DMS 273 (cell line): ENCODE data around the gene MS4A2.
"Not testable (repeated sequence)": the region's sequence is repeated elsewhere in the genome, so short reads cannot be mapped to it uniquely, and the experiment has no call there.

ENCODE experiments used
- DNase-seq: peaks from one replicate; lab custom pipeline; 2025; ENCODE audit not compliant: unreplicated experiment; lab: John Stamatoyannopoulos, UW

Gene MS4A2

DNA sequence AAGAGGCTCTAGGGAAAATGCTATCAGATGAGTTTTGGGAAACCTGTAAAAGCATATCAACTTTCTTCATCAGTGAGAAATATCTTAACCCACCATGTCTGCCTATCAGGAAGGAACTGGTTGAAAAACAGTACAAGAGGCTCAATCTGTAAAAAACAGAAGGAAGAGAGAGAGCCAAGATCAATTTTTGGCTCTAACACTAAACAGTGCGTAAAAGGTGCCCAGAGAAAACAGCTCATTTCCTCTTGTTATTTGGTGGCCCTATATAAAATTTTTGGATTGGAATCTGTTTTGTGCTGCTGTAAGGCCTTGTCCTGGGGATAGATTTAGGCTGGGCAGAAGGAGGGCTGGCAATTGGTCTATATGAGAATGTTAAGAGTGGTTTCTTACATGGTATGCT is 12.1 kb downstream of the MS4A2 start:
- DNase-seq, result no peak

- DNase-seq, result not testable (repeated sequence)
These were observed 12.9 kb downstream of the MS4A2 start for GRCh38 chr11:60101368-60101767.

- not testable (repeated sequence) for DNase-seq
These were observed 16.1 kb downstream of the MS4A2 start for GRCh38 chr11:60104471-60105115.

DNA sequence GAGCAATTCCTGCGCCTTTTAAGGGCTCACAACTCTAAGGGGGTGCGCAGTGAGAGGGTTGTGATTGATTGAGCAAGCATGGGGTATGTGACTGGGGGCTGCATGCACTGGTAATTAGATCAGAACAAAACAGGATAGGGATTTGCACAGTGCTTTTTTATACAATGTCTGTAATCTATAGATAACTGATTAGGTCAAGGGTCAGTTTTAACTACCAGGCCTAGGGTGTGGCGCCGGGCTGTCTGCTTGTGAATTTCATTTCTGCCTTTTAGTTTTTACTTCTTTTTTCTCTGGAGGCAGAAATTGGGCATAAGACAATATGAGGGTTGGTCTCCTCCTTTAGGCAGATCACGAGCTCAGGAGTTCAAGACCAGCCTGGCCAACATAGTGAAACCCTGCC is 20.2 kb downstream of the MS4A2 start:
- not testable (repeated sequence) for DNase-seq

DNA sequence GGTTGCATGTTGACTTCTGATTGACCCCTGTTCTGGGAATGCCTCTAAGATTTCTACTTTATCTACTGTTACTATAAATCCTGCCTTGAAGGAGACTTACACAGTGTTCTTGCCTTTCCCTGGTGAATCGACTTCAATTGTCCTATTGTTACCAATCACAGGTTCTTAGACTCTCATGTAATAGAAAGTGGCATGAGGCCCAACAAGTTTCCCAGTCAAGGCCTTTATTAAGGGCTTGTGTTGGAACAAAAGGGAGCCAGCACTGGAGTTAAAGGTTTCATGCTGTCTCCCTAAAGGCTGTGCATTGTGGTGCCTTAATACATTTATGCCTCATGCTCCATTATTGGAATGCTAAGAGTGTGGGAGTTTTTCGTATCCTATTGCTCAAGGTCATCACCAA is 23.3 kb downstream of the MS4A2 start:
- no peak for DNase-seq

- DNase-seq, result no peak
These were observed 28.7 kb downstream of the MS4A2 start for GRCh38 chr11:60116996-60117790.

DNA sequence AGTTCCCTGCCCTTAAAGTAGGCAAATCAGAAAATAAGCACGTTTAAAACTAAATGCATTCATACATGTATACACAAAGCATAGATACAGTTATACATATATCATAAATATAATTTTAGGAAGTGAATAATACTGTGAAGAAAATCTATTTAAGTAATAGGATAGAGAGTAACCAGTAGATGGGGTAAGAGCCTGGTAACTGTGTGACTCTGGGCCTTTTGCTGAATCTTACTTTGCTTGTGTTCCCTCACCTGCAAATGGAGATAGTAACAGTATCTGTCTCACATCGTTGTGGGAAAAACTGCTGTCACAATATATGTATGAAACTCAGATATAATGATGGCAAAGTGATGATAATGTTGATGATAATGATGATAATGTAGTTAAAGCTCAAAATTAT is 29.9 kb downstream of the MS4A2 start:
- DNase-seq, result no peak

- no peak for DNase-seq
These were observed 31.2 kb downstream of the MS4A2 start for GRCh38 chr11:60119710-60120109.

GRCh38 chr11:60121264-60121663 is 32.8 kb downstream of the MS4A2 start:
- no peak for DNase-seq

DNA sequence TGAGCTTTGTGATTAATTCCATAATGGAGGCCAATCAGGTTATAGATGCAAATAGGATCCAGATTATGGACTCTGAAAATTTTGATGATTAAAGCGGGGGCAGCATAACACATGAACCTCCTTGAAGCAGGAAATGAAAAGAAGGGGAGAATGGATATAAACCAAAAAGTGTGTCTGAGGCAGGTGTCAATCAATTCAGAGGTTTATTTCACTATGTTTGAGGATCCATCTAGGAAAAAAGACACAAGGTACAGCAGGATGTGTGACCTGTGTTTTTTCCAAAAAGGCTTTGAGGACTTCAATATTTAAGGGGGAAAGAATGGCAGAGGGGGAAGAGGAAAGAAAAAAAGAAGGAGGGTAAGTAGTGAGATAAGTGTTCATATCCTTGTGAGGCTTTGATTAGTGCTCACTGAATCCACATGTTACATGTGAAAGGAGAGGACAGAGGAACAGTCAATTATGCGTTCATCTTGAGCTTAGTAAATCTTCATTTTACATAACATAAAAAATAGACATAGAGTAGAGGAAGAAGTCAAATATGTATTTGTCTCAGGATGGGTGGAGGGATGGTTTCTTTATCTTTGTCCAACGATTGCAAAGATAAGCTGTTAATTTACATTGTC is 34.1 kb downstream of the MS4A2 start:
- DNase-seq, result no peak

GRCh38 chr11:60124802-60125432 is 36.5 kb downstream of the MS4A2 start:
- no peak for DNase-seq

- peak; percentile 0 for DNase-seq
These were observed 37.6 kb downstream of the MS4A2 start for GRCh38 chr11:60125956-60126585.

DNA sequence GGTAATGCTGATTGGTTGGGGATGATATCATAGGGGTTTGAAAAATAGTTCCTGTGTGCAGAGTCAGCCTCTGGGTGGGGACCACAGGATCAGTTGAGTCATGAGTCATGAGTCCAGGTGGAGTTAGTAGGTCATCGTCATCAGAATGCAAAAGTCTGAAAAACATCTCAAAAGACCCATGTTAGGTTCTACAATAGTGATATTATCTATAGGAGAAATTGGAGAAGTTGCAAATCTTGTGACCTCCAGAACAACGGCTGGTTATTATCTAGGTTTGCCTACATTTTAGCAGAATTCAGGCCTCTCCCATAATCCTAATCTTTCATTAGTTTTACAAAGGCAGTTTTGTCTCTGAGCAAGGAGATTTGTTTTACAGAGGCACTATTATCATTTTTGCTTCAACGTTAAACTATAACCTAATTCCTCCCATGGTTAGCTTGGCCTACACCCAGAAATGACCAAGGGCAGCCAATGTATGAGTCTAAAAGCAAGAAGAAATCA is 38.9 kb downstream of the MS4A2 start:
- no peak for DNase-seq

- DNase-seq, result no peak
These were observed 39.9 kb downstream of the MS4A2 start for GRCh38 chr11:60128376-60128775.

DNA sequence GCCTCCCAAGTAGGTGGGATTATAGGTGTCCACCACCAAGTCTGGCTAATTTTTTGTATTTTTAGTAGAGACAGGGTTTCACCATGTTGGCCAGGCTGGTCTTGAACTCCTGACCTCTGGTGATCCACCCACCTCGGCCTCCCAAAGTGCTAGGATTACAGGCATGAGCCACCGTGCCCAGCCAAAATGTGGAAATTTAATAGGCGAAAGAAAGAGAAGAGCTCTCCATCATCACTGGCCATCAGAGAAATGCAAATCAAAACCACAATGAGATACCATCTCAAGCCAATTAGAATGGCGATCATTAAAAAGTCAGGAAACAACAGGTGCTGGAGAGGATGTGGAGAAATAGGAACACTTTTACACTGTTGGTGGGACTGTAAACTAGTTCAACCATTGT is 40.4 kb downstream of the MS4A2 start:
- not testable (repeated sequence) for DNase-seq

- DNase-seq, result no peak
These were observed 41.4 kb downstream of the MS4A2 start for GRCh38 chr11:60129853-60130252.

- peak; percentile 29 for DNase-seq
These were observed 42.0 kb downstream of the MS4A2 start for GRCh38 chr11:60130496-60130895.

DNA sequence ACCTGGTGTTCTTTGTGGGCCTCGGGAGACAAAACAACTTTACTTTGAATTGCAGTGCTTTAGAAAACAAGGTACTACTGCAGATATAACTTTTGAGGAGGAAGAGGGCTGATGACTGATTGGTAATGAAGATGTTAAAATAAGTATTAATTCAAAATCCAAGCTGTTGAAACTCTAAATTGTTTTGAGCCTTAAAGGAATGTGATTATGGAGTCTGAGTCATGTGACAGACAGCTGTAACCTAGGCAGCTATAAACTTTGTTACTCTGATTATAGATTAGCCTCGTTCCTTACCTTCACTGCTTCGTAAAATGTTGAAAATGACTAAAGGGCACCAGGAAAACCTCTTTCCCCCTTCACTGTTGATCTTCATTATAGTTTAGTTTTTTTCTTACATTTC is 43.4 kb downstream of the MS4A2 start:
- DNase-seq, result no peak

DNA sequence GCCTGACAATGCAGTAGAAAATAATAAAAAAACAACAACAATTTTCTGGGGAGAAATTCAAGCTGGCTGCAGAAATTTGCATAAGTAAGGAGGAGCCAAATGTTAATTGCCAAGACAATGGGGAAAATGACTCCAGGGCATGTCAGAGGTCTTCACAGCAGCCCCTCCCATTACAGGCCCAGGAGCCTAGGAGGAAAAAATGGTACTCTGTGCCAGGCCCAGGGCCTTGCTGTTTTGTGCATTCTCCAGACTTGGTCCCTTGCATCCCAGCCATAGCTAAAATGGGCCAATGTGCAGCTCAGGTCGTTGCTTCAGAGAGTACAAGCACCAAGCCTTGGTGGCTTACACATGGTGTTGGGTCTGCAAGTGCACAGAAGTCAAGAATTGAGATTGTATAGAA is 45.5 kb downstream of the MS4A2 start:
- DNase-seq, result no peak

GRCh38 chr11:60143768-60144167 is 55.3 kb downstream of the MS4A2 start:
- no peak for DNase-seq

GRCh38 chr11:60145677-60146076 is 57.2 kb downstream of the MS4A2 start:
- DNase-seq, result no peak
